NB4 (cell line): ENCODE results near the gene TP73.

Experiments
- DNase-seq: peaks from one replicate; pipeline ENCODE4 v3.0.0; 2010; ENCODE audit warnings: low read depth
- H3K4me3 ChIP-seq: one replicate; pipeline ENCODE4 v1.5.1; 2011; ENCODE audit warnings: mild to moderate bottlenecking, low read depth, low read length, moderate library complexity
- CTCF ChIP-seq: IDR thresholded peaks from one replicate; pipeline ENCODE4 v1.5.1; 2012; ENCODE audit warnings: low read depth, low read length
- MAX ChIP-seq: IDR thresholded peaks from 2 replicates; pipeline ENCODE4 v1.6.1; 2011; ENCODE audit warnings: low read depth, low read length
- MYC ChIP-seq: IDR thresholded peaks from 2 replicates; pipeline ENCODE4 v1.6.1; 2011; ENCODE audit warnings: low read depth, low read length
- POLR2A ChIP-seq: IDR thresholded peaks from 2 replicates; pipeline ENCODE4 v1.6.1; 2011; ENCODE audit warnings: mild to moderate bottlenecking; ENCODE audit not compliant: insufficient read length; ENCODE audit errors: extremely low read depth

The TP73 gene

DNA sequence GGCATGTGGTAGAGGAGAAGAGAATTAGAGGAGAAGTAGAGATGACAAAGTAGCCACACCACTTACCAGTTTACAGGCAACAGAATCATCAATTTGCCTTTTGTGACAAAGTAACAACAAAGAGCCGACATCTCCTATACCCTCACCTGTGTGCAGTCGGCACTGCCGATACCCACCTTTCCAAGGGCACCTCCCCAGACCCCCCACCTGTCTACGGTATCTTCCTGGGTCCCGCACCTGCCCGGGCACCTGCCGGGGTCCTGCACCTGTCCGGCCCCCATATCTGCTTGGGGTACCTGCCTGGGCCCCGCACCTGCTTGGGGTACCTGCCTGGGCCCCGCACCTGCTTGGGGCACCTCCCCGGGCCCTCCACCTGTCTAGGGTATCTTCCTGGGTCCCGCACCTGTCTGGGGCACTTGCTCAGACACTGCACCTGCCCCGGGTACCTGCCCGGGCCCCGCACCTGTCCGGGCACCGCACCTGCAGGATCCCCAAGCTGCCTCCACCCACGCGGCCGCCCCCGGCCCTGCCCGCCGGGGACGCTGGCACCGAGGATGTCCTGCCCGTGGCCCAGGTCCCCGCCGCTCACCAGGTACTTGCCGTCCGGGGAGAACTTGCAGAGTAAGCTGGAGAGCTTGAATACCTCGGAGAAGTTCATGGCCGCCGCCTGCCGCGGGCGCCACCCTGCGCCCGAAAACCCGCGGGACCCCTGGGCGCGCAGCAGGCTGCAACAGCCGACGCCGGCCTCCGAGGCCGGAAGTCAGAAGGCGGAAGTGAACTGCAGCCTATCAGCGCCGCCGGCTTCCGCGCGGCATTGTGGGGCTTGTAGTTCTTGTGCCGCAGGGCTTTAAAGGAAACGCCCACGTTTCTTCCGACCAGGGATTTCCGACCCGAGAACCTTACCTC is 2.7 kb upstream of the TP73 start, which contains the start of gene WRAP73:
Gene WRAP73, minus strand, starts transcription at position 762 of the 906 bp plus-strand sequence. Its CDS starts 104 bp downstream, at position 658.
- peak; percentile 93 for DNase-seq
- TF ChIP-seq POLR2A (peak; percentile 77), CTCF (peak; percentile 31), MAX (0 out of 2 replicates have a peak, but pooled peaks have one; percentile 28), MYC (no peak)
- peak within 1 kb of the TSS; percentile 70 for H3K4me3 ChIP-seq

- no peak overlapping the region for H3K4me3 ChIP-seq
- no peak for DNase-seq
- no peak for TF ChIP-seq MYC
- no peak for TF ChIP-seq MAX
- TF ChIP-seq CTCF, result no peak
- no peak for TF ChIP-seq POLR2A
Measured at GRCh38 chr1:3650248-3651025, 1.9 kb upstream of the TP73 start.

DNA sequence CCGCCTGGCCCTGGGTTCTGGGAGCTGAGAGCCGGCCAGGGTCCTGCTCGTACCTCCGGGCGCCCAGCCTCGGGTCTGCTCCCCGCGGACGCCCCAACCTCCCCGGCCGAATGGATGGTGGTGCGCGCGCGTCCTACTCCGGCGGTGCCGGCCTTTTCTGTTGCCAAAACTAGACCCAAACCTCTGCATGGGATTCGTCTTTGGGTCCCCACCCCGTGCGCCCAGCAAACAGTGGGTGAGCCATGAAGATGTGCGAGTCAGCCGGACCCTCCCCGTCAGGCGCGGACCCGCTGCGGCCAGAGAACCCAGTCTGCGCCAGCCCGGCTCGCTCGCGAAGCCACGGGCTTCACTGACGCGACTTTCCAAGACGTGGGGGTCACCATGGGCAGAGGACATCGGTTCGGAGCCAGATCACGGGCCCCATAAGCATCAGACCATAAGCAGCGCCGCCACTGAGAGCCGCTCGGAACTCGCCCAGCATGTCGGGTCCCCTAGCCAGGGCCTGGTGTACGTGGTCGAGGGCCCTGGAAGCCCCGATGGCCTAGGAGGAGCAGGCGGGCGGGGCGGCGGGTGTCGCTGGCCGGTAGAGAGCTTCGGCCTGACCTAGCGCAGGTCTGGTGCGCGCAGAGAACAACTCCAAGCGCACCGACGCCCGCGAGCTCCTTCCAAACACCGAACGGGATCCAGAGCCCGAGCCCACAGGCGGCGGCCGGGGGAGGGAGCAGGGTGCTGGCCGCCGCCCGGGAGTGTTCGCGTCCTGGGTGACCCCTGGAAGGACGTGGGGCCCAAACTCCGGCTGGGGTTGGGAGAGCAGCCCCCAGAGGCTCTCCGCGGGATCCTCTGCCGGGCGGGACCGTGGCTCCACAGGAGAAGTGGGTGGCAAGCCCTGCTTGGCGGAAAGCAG is 1.0 kb upstream of the TP73 start:
- no peak for DNase-seq
- TF ChIP-seq MYC, result no peak
- TF ChIP-seq MAX, result no peak
- no peak for TF ChIP-seq POLR2A
- no peak for TF ChIP-seq CTCF
- H3K4me3 ChIP-seq, result no peak overlapping the region

DNA sequence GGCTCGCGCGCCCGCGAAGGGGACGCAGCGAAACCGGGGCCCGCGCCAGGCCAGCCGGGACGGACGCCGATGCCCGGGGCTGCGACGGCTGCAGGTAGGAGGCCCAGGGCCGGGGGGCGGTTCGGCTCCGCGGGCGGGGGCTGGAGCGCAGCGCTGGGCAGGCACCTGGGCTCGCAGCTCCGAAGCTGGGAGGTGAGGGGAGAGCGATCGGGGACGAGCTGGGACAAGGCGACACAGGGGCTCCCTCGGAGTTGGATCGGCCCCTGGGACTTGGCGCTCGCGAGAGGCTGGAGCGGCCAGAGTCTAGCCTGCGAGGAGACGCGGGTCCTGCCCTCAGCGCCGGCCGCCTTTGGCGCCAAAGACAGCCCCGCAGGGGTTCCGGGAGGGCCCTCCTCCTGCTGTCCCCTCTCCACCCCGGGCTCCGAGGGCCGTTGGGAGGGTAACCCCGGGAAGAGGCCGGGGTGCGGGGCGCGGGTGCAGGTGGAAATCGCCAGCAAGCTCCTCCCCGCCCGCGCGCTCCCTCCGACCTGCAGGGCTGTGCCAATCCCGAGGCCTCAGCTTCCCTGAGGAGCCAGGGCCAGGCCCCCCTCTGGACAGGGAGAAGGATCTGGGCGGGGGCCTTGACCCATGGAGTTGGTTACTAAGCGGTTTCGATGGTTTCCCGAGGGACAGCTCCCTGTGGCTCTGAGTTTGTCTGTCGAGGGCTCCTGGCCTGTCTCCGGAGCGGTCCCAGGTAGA is 401 bp downstream of the TP73 start:
- DNase-seq, result peak; percentile 29
- no peak overlapping the region for H3K4me3 ChIP-seq
- TF ChIP-seq CTCF, result no peak
- no peak for TF ChIP-seq MYC
- no peak for TF ChIP-seq POLR2A
- TF ChIP-seq MAX, result no peak
